ENCODE results near the gene HGF. TPM values are rescaled to one million over a fixed set of nuclear protein-coding genes. Genes with fewer than 3 reads are reported as not detected.

HGF gene
- total RNA-seq, 1 experiment from 2014 or later: 0.72 TPM

DNA sequence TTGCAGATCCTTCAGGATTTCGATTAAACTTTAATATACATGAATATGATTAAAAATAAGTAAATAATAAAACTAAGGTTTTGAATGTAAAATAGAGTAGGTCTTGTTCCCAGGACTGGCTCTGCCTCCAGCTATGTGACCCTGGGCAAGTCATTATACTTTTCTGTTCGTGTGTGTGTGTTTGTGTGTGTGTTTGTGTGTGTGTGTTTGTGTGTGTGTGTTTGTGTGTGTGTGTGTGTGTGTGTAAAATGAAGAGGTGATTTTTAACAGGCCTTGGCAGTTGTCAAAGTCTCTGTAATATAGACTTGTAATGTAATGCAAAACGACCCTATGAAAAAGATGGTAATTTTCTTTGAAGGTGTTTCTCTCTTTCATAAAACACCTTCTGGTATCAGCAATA lies 79.2 kb downstream of the HGF start:
- H3K4me1 Mint-ChIP-seq: peaks cover 57% of the 10 kb centered on the region
- ChIA-PET CTCF (no interaction called here), POLR2A (interaction anchor here (0.6 kb wide), 1 partner anchor 26 kb away, joined by 4 read pairs; no protein-coding TSS in a partner anchor)
- TF ChIP-seq SOX15 (CRISPR knock-in tag; IDR thresholded peaks at IDR 0.05): no peak
- no peak for TF ChIP-seq TCF7 (CRISPR knock-in tag; IDR thresholded peaks at IDR 0.05; ENCODE audit: low read depth)
- no peak for TF ChIP-seq NR1H2 (CRISPR knock-in tag; IDR thresholded peaks at IDR 0.05)
- TF ChIP-seq PRRX2 (CRISPR knock-in tag; IDR thresholded peaks at IDR 0.05): no peak
- TF ChIP-seq MXD4 (CRISPR knock-in tag; IDR thresholded peaks at IDR 0.05; ENCODE audit: borderline replicate concordance): no peak
- no peak for TF ChIP-seq JUN (CRISPR knock-in tag; IDR thresholded peaks at IDR 0.05)
- no peak for TF ChIP-seq ERG (CRISPR knock-in tag; IDR thresholded peaks at IDR 0.05)
- no peak for TF ChIP-seq NFYB (CRISPR knock-in tag; conservative IDR thresholded peaks at IDR 0.05; ENCODE audit: low read depth)
- TF ChIP-seq FOXK1 (CRISPR knock-in tag; IDR thresholded peaks at IDR 0.05): no peak
- TF ChIP-seq HMGA2 (CRISPR knock-in tag; IDR thresholded peaks at IDR 0.05): no peak
- no peak for TF ChIP-seq AFF4 (CRISPR knock-in tag; IDR thresholded peaks at IDR 0.05; ENCODE audit: borderline replicate concordance)
- no peak for TF ChIP-seq ZMAT4 (CRISPR knock-in tag; IDR thresholded peaks at IDR 0.05)
- no peak for TF ChIP-seq TEAD4 (CRISPR knock-in tag; IDR thresholded peaks at IDR 0.05)
- no peak for TF ChIP-seq SP1 (CRISPR knock-in tag; conservative IDR thresholded peaks at IDR 0.05)
- TF ChIP-seq, protein P1, sequence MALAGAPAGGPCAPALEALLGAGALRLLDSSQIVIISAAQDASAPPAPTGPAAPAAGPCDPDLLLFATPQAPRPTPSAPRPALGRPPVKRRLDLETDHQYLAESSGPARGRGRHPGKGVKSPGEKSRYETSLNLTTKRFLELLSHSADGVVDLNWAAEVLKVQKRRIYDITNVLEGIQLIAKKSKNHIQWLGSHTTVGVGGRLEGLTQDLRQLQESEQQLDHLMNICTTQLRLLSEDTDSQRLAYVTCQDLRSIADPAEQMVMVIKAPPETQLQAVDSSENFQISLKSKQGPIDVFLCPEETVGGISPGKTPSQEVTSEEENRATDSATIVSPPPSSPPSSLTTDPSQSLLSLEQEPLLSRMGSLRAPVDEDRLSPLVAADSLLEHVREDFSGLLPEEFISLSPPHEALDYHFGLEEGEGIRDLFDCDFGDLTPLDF (CRISPR knock-in tag; IDR thresholded peaks at IDR 0.05): no peak
- TF ChIP-seq ZNF423 (CRISPR knock-in tag; IDR thresholded peaks at IDR 0.05): no peak
- TF ChIP-seq, protein P2, sequence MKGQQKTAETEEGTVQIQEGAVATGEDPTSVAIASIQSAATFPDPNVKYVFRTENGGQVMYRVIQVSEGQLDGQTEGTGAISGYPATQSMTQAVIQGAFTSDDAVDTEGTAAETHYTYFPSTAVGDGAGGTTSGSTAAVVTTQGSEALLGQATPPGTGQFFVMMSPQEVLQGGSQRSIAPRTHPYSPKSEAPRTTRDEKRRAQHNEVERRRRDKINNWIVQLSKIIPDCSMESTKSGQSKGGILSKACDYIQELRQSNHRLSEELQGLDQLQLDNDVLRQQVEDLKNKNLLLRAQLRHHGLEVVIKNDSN (CRISPR knock-in tag; IDR thresholded peaks at IDR 0.05): no peak
- no peak for TF ChIP-seq HMGXB4 (CRISPR knock-in tag; IDR thresholded peaks at IDR 0.05)
- TF ChIP-seq IRF2 (CRISPR knock-in tag; IDR thresholded peaks at IDR 0.05; ENCODE audit: borderline replicate concordance, low read depth): no peak
- TF ChIP-seq, protein P3, sequence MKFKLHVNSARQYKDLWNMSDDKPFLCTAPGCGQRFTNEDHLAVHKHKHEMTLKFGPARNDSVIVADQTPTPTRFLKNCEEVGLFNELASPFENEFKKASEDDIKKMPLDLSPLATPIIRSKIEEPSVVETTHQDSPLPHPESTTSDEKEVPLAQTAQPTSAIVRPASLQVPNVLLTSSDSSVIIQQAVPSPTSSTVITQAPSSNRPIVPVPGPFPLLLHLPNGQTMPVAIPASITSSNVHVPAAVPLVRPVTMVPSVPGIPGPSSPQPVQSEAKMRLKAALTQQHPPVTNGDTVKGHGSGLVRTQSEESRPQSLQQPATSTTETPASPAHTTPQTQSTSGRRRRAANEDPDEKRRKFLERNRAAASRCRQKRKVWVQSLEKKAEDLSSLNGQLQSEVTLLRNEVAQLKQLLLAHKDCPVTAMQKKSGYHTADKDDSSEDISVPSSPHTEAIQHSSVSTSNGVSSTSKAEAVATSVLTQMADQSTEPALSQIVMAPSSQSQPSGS (CRISPR knock-in tag; IDR thresholded peaks at IDR 0.05; ENCODE audit: borderline replicate concordance, low read depth): no peak
- peak overlapping the region; percentile 77 for H3K27ac Mint-ChIP-seq
- no peaks in the 10 kb centered on the region for H3K9me3 Mint-ChIP-seq
- H3K27me3 Mint-ChIP-seq (ENCODE audit: low read depth): no peaks in the 10 kb centered on the region
- ATAC-seq (no peak), DNase-seq (ENCODE audit: low spot score) (no peak)
- H3K36me3 Mint-ChIP-seq: no peaks in the 10 kb centered on the region
- no peak overlapping the region for H3K4me3 Mint-ChIP-seq
